ENCODE results near the gene BAZ2A.

The BAZ2A gene

GRCh38 chr12:56565510-56566101 lies 64.5 kb downstream of the BAZ2A start:
- TF ChIP-seq POLR2A (IDR thresholded peaks at IDR 0.05; ENCODE audit: low read length) (no peak), GATA1 (IDR thresholded peaks at IDR 0.05; ENCODE audit: low read depth, low read length) (no peak)
- DNase-seq, result peak; percentile 47 to 54

DNA sequence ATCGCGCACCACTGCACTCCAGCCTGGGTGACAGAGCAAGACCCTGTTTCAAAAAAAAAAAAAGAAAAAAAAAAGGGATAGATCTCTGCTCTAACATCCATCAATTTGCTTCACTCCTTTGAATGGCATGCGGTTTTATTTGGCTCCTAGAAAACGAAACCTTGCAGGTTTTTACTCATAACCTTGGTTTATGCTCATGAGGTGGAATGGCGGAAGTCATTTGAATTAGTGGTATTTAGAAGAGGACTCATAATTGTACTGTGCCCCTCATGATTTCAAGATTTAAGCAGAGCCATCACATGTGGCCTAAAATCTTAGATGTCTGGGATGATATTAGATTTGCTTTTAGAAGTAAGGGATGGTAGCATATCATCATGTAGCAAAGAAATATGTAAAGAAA lies 79.1 kb downstream of the BAZ2A start:
- TF ChIP-seq POLR2A (IDR thresholded peaks at IDR 0.05; ENCODE audit: low read length), result no peak
- no peak for TF ChIP-seq GATA1 (IDR thresholded peaks at IDR 0.05; ENCODE audit: low read depth, low read length)

GRCh38 chr12:56546680-56547079 lies 83.4 kb downstream of the BAZ2A start:
- DNase-seq, result no peak
- no peak for TF ChIP-seq GATA1 (IDR thresholded peaks at IDR 0.05; ENCODE audit: low read depth, low read length)
- TF ChIP-seq POLR2A (IDR thresholded peaks at IDR 0.05; ENCODE audit: low read length), result no peak

More for the DNA sequence above, 79.1 kb downstream of the BAZ2A start:
- no peak for DNase-seq
